HepG2 (cell line): ENCODE results near the gene AATF. TPM values are rescaled to one million over a fixed set of nuclear protein-coding genes. Genes with fewer than 3 reads are reported as not detected.

Source experiments
- ATAC-seq: fragments of 200-7000 bp; cut with Tn5 transposase; 3 replicates; pipeline ENCODE4 v1.9.1; 2020; ENCODE audit warnings: mild to moderate bottlenecking, moderate library complexity
- BruUV-seq: library from RNA; stranded (reverse); fragments of 400-500 nt; replicated peaks from 2 replicates; lab custom pipeline; 2021; lab: Mats Ljungman, UMichigan
- CTCF ChIA-PET: fragments of 300-600 bp; formaldehyde crosslinking; extraction: SDS; loops from one replicate; lab custom pipeline; 2021; ENCODE audit warnings: low total read pairs, inconsistent platforms, low intra/inter-chr PET ratio; lab: Yijun Ruan, JAX
- POLR2A ChIA-PET: fragments of 350-600 bp; sonication (Branson Sonifier 250); formaldehyde crosslinking; loops from one replicate; lab custom pipeline; 2020; ENCODE audit warnings: antibody characterized with exemption, inconsistent platforms; lab: Yijun Ruan, JAX
- DNase-seq: peaks from one replicate; pipeline ENCODE4 v3.0.0-alpha.2; 2015; ENCODE audit warnings: low spot score
- FAIRE-seq: peaks from 3 replicates; lab custom pipeline; 2011; peaks lifted over from hg19 to GRCh38; lab: Jason Lieb, UNC
- H2AFZ ChIP-seq: one replicate; pipeline ENCODE4 v1.6.1; 2011; ENCODE audit warnings: low read length, inconsistent platforms
- H3K27ac ChIP-seq: fragments of 300-600 bp; 3 replicates; pipeline ENCODE4 v1.8.0; 2011; ENCODE audit warnings: mixed run types, mild to moderate bottlenecking, mixed read lengths, low read length, inconsistent platforms; ENCODE audit not compliant: insufficient read depth; ENCODE audit errors: extremely low read length
- H3K27me3 ChIP-seq, 2 experiments: fragments of 200-600 bp in 1 of 2; 2 replicates in 1 of 2; 3 replicates in 1 of 2; pipeline versions ENCODE4 v1.6.0 to v1.8.0; 2011; ENCODE audit warnings: low read length in 2 of 2, mild to moderate bottlenecking in 2 of 2, moderate library complexity in 2 of 2, inconsistent platforms in 1 of 2; ENCODE audit not compliant: insufficient read depth in 2 of 2, control insufficient read depth in 1 of 2
- H3K36me3 ChIP-seq, 2 experiments: fragments of 200-600 bp in 1 of 2; replicated peaks in 1 of 2; 2 replicates in 1 of 2; 3 replicates in 1 of 2; pipeline versions ENCODE4 v1.5.1 to v1.8.0; 2011; ENCODE audit warnings: low read length in 2 of 2, inconsistent platforms in 1 of 2; ENCODE audit not compliant: insufficient read depth in 2 of 2, control insufficient read depth in 1 of 2
- H3K4me1 ChIP-seq: 2 replicates; pipeline ENCODE4 v1.5.1; 2012; ENCODE audit warnings: low read length, inconsistent platforms; ENCODE audit not compliant: insufficient read depth
- H3K4me2 ChIP-seq: 2 replicates; pipeline ENCODE4 v1.6.0; 2011; ENCODE audit warnings: low read depth, low read length, inconsistent platforms
- H3K4me3 ChIP-seq, 3 experiments: fragments of 200-600 bp in 1 of 3; sonication (generic), shearing (Covaris generic) in 1 of 3; replicated peaks in 1 of 3; 2 replicates each; pipeline ENCODE4 v1.5.1; 2011 to 2016; ENCODE audit warnings: low read length in 3 of 3, inconsistent platforms in 2 of 3, low read depth in 2 of 3, mild to moderate bottlenecking in 2 of 3, control low read depth in 1 of 3, mixed read lengths in 1 of 3; ENCODE audit not compliant: insufficient read depth in 1 of 3
- H3K79me2 ChIP-seq: one replicate; pipeline ENCODE4 v1.6.1; 2011; ENCODE audit warnings: low read length, inconsistent platforms; ENCODE audit not compliant: insufficient read depth
- H3K9ac ChIP-seq: 2 replicates; pipeline ENCODE4 v1.6.0; 2011; ENCODE audit warnings: mild to moderate bottlenecking, low read depth, low read length, inconsistent platforms; ENCODE audit not compliant: insufficient read depth
- H3K9me3 ChIP-seq: 2 replicates; pipeline ENCODE4 v1.5.1; 2012; ENCODE audit warnings: mild to moderate bottlenecking, low read length
- H4K20me1 ChIP-seq: 2 replicates; pipeline ENCODE4 v1.6.0; 2011; ENCODE audit warnings: inconsistent platforms, mild to moderate bottlenecking, low read length, moderate library complexity; ENCODE audit not compliant: insufficient read depth
- CBX1 ChIP-seq: IDR thresholded peaks from one replicate; pipeline ENCODE4 v1.6.1; 2016; ENCODE audit warnings: antibody characterized with exemption, low read depth
- ELF4 ChIP-seq: sonication (generic); formaldehyde crosslinking; IDR thresholded peaks from 2 replicates; pipeline ENCODE4 v1.5.0; 2020; ENCODE audit warnings: missing genetic modification reagents, mild to moderate bottlenecking, moderate library complexity, borderline replicate concordance
- MEIS1 ChIP-seq: sonication (generic); formaldehyde crosslinking; IDR thresholded peaks from 2 replicates; pipeline ENCODE4 v1.9.0; 2021; ENCODE audit warnings: mild to moderate bottlenecking, missing genetic modification reagents, moderate library complexity, borderline replicate concordance
- PHF8 ChIP-seq: sonication (generic); formaldehyde crosslinking; IDR thresholded peaks from 2 replicates; pipeline ENCODE4 v1.5.0; 2020; ENCODE audit warnings: missing genetic modification reagents
- RBM22 ChIP-seq: fragments of 200-400 bp; formaldehyde crosslinking; optimal IDR thresholded peaks from 2 replicates; pipeline ENCODE3; 2017; ENCODE audit warnings: mild to moderate bottlenecking, low read length, moderate library complexity
- ZNF703 ChIP-seq: sonication (generic); formaldehyde crosslinking; IDR thresholded peaks from 2 replicates; pipeline ENCODE4 v1.5.1; 2020; ENCODE audit warnings: missing genetic modification reagents, mild to moderate bottlenecking, moderate library complexity, borderline replicate concordance
- WGBS: methylation state at CpG from one replicate; pipeline ENCODE4 v1.1.6; 2017; ENCODE audit warnings: low lambda C conversion rate; 5-methylcytosine and 5-hydroxymethylcytosine counted together
- in situ Hi-C: cut with HindIII; loops from 2 replicates; pipeline ENCODE4 v1.10.0; 2017; ENCODE audit warnings: low pct_unique_long_range_greater_than_20kb; ENCODE audit not compliant: extremely low pct_ligation_motif_present
- intact Hi-C: fragments of 100-400 bp; cut with micrococcal nuclease; formaldehyde crosslinking; loops from one replicate; pipeline ENCODE4 v1.10.0; 2022; ENCODE audit not compliant: unreplicated experiment
- polyA plus RNA-seq, 8 experiments: library from polyadenylated mRNA; depleted of rRNA in 3 of 8; stranded (reverse) in 7 of 8; unstranded in 1 of 8; fragments of >200 nt; fragmentation: Illumina TruSeq in 4 of 8; extraction: Trizol in 4 of 8; gene quantifications; 2 replicates each; pipeline versions ENCODE4 v1.2.1 to v1.2.3, GENCODE V29; 2011 to 2016; ENCODE audit warnings: low read depth in 4 of 8, missing spikeins in 1 of 8, mixed read lengths in 1 of 8; ENCODE audit not compliant: insufficient read depth in 1 of 8
- total RNA-seq, 5 experiments: library from RNA; depleted of rRNA; stranded (reverse); fragments of >200 nt; fragmentation: Illumina TruSeq; extraction: Trizol; gene quantifications; 2 replicates each; pipeline ENCODE4 v1.2.3, GENCODE V29; 2016; ENCODE audit warnings: low read depth in 1 of 5
- TF ChIP-seq, protein P1 (sequence below): sonication (generic); formaldehyde crosslinking; IDR thresholded peaks from 2 replicates; pipeline ENCODE4 v1.4.0; 2020; ENCODE audit warnings: mild to moderate bottlenecking, low read depth, missing genetic modification reagents
- TF ChIP-seq, protein P2 (sequence below): sonication (generic); formaldehyde crosslinking; IDR thresholded peaks from 2 replicates; pipeline ENCODE4 v1.4.0; 2020; ENCODE audit warnings: missing genetic modification reagents

Gene AATF
- total and polyA plus RNA-seq, 2 of the 13 experiments (the other 11 are each of a cell fraction or from before 2014, with no cell fraction given): 9.1 to 53.3 TPM

DNA sequence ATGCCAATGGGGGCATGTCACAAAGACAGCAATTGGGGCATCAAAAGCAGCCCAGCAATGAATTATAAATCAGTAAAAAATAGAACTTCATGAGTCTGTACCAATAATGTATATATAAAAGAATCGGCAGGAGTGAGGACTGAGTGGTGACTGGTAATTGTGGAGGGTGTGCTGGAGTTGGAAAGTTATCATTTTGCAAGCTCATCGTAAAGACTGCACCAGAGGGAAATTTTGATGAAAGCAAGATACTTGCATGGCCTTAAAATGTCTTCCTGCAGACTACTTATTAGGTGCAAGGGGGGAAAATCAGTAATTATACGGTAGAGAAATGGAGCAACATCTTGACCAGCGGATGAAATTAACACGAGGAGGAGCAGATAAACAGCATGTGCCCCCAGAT, 138.9 kb downstream of the AATF start (continued):
- no peak for TF ChIP-seq MEIS1 (CRISPR knock-in tag)
- TF ChIP-seq, protein P1, sequence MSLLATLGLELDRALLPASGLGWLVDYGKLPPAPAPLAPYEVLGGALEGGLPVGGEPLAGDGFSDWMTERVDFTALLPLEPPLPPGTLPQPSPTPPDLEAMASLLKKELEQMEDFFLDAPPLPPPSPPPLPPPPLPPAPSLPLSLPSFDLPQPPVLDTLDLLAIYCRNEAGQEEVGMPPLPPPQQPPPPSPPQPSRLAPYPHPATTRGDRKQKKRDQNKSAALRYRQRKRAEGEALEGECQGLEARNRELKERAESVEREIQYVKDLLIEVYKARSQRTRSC: no peak
- TF ChIP-seq PHF8: no peak
- TF ChIP-seq ZNF703: no peak

DNA sequence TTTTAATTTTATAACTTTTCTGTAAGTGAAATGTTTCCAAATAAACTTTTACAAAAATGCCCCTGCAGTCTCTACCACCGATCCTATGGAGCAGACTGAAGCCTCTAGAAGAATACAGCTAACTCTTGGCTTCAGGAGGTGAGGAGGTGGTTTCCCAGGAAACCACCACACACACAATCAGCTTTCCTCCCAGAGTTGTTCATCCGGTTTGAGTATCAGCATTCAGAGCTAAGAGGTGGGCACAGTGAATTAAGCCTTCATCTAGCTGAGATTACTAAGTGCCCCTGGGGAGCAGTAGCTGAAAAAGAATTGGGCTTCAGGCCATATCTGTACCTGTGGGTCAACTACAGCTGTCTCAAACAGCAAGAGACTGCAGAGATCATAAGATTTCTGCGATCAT, 139.7 kb downstream of the AATF start:
- FAIRE-seq: no peak
- no TSS peak for BruUV-seq
- H3K9me3 ChIP-seq: no peaks in the 10 kb centered on the region

More for the DNA sequence above, 139.7 kb downstream of the AATF start:
- no peak overlapping the region for H3K9ac ChIP-seq
- peaks cover 13% of the 10 kb centered on the region for H3K4me1 ChIP-seq
- DNase-seq (no peak), ATAC-seq (no peak)
- peaks cover 13 to 76% of the 10 kb centered on the region in 2 experiments for H3K36me3 ChIP-seq
- ChIA-PET CTCF (no interaction called here), POLR2A (no interaction called here)
- no peak overlapping the region for H3K4me2 ChIP-seq
- no peak overlapping the region for H3K27ac ChIP-seq
- no peaks in the 10 kb centered on the region for H4K20me1 ChIP-seq
- H2AFZ ChIP-seq: no peak overlapping the region
- H3K4me3 ChIP-seq: no peak overlapping the region
- H3K27me3 ChIP-seq: no peaks in the 10 kb centered on the region
- intact Hi-C loops: no loop called here
- in situ Hi-C loops: no loop called here
- WGBS: 97% methylated on average over 3 of the region's 3 CpGs
- no peaks in the 10 kb centered on the region for H3K79me2 ChIP-seq
- TF ChIP-seq ELF4 (no peak), RBM22 (peak; percentile 5), CBX1 (no peak)
- TF ChIP-seq, protein P2, sequence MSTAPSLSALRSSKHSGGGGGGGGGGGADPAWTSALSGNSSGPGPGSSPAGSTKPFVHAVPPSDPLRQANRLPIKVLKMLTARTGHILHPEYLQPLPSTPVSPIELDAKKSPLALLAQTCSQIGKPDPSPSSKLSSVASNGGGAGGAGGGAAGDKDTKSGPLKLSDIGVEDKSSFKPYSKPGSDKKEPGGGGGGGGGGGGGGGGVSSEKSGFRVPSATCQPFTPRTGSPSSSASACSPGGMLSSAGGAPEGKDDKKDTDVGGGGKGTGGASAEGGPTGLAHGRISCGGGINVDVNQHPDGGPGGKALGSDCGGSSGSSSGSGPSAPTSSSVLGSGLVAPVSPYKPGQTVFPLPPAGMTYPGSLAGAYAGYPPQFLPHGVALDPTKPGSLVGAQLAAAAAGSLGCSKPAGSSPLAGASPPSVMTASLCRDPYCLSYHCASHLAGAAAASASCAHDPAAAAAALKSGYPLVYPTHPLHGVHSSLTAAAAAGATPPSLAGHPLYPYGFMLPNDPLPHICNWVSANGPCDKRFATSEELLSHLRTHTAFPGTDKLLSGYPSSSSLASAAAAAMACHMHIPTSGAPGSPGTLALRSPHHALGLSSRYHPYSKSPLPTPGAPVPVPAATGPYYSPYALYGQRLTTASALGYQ (CRISPR knock-in tag): no peak
